ENCODE results near the gene GRK5.

GRCh38 chr10:119337223-119337622 lies 129.9 kb downstream of the GRK5 start:
- TF ChIP-seq CTCF (IDR thresholded peaks at IDR 0.05), result no peak
- TF ChIP-seq SP1 (CRISPR knock-in tag; conservative IDR thresholded peaks at IDR 0.05), result no peak
- TF ChIP-seq JUN (CRISPR knock-in tag; IDR thresholded peaks at IDR 0.05), result no peak
- TF ChIP-seq E2F1 (CRISPR knock-in tag; IDR thresholded peaks at IDR 0.05), result no peak
- no peak for TF ChIP-seq NR1H2 (CRISPR knock-in tag; IDR thresholded peaks at IDR 0.05)
- no peak for TF ChIP-seq ATF2 (CRISPR knock-in tag; IDR thresholded peaks at IDR 0.05; ENCODE audit: borderline replicate concordance, low read depth)
- no peak for TF ChIP-seq ZNF512 (CRISPR knock-in tag; IDR thresholded peaks at IDR 0.05; ENCODE audit: borderline replicate concordance)
- TF ChIP-seq ATF6 (CRISPR knock-in tag; IDR thresholded peaks at IDR 0.05), result no peak
- TF ChIP-seq ZNF121 (CRISPR knock-in tag; IDR thresholded peaks at IDR 0.05), result no peak
- no peak for TF ChIP-seq ZNF219 (CRISPR knock-in tag; IDR thresholded peaks at IDR 0.05; ENCODE audit: borderline replicate concordance)
- no peak for TF ChIP-seq NR2C2 (CRISPR knock-in tag; IDR thresholded peaks at IDR 0.05)
- TF ChIP-seq ELF4 (CRISPR knock-in tag; IDR thresholded peaks at IDR 0.05; ENCODE audit: low read depth), result no peak
- no peak for TF ChIP-seq CBFB (CRISPR knock-in tag; IDR thresholded peaks at IDR 0.05; ENCODE audit: low read depth)
- TF ChIP-seq FOXP1 (CRISPR knock-in tag; IDR thresholded peaks at IDR 0.05; ENCODE audit: borderline replicate concordance), result no peak
